GM10266 (cell line): ENCODE results near the gene AHRR.
"Not testable (repeated sequence)": the region's sequence is repeated elsewhere in the genome, so short reads cannot be mapped to it uniquely, and the experiment has no call there.

Source experiments
- DNase-seq: peaks from one replicate; pipeline ENCODE4 v3.0.0; 2012; ENCODE audit errors: extremely low spot score
- CTCF ChIP-seq: IDR thresholded peaks from 2 replicates; pipeline ENCODE4 v1.5.1; 2012; ENCODE audit warnings: mild to moderate bottlenecking, low read depth; ENCODE audit not compliant: control insufficient read depth, insufficient read depth; ENCODE audit errors: missing control alignments

AHRR gene

GRCh38 chr5:366541-367357 lies 45.2 kb downstream of the AHRR start:
- DNase-seq, result no peak
- no peak for TF ChIP-seq CTCF

- TF ChIP-seq CTCF, result no peak
- DNase-seq, result no peak
Observed at GRCh38 chr5:367358-368130, 46.0 kb downstream of the AHRR start.

GRCh38 chr5:368183-369084 lies 46.9 kb downstream of the AHRR start:
- no peak for TF ChIP-seq CTCF
- DNase-seq, result peak; percentile 79

- no peak for TF ChIP-seq CTCF
- DNase-seq, result no peak
Observed at GRCh38 chr5:369151-369868, 47.8 kb downstream of the AHRR start.

GRCh38 chr5:369869-370236 lies 48.3 kb downstream of the AHRR start:
- DNase-seq, result not testable (repeated sequence)

- no peak for DNase-seq
- TF ChIP-seq CTCF, result no peak
Observed at GRCh38 chr5:370311-370958, 48.9 kb downstream of the AHRR start.
